ENCODE results near the gene SLC22A7.

The SLC22A7 gene

GRCh38 chr6:43297644-43298564 is at the start of gene SLC22A7:
SLC22A7 (plus strand) TSS chr6:43298260; CDS start chr6:43298359, 99 bp downstream.
- CTCF ChIA-PET, result interaction anchor here (1.0 to 3.7 kb wide), 7 partner anchors 10 to 240 kb away, joined by 3 to 24 read pairs (median 6); partner anchors contain the start of gene CRIP3
- POLR2A ChIA-PET, result no interaction called here
- TF ChIP-seq CTCF (IDR thresholded peaks at IDR 0.05; ENCODE audit: control extremely low read depth, extremely low read depth, low read depth, missing control alignments), result no peak
- no peak for DNase-seq (ENCODE audit: extremely low spot score)

- ChIA-PET CTCF (interaction anchor here (1.2 kb wide), 1 partner anchor 11 kb away, joined by 3 read pairs; no protein-coding TSS in a partner anchor), POLR2A (no interaction called here)
- TF ChIP-seq CTCF (IDR thresholded peaks at IDR 0.05; ENCODE audit: control extremely low read depth, extremely low read depth, low read depth, missing control alignments), result no peak
Measured at GRCh38 chr6:43248791-43249190, 49.3 kb upstream of the SLC22A7 start.

GRCh38 chr6:43250992-43251373 is 47.1 kb upstream of the SLC22A7 start:
- ChIA-PET POLR2A (no interaction called here), CTCF (interaction anchor here (1.2 to 5.8 kb wide), 3 partner anchors 13 to 21 kb away, joined by 3 to 38 read pairs (median 25); partner anchors contain the start of gene DNPH1)
- no peak for TF ChIP-seq CTCF (IDR thresholded peaks at IDR 0.05; ENCODE audit: control extremely low read depth, extremely low read depth, low read depth, missing control alignments)
- DNase-seq (ENCODE audit: extremely low spot score), result no peak

More at GRCh38 chr6:43248791-43249190, 49.3 kb upstream of the SLC22A7 start:
- no peak for DNase-seq (ENCODE audit: extremely low spot score)

- no peak for TF ChIP-seq CTCF (IDR thresholded peaks at IDR 0.05; ENCODE audit: control extremely low read depth, extremely low read depth, low read depth, missing control alignments)
- CTCF ChIA-PET, result interaction anchor here (0.7 to 5.8 kb wide), 6 partner anchors 11 to 254 kb away, joined by 3 to 38 read pairs (median 10); partner anchors contain the start of gene DNPH1
- DNase-seq (ENCODE audit: extremely low spot score), result no peak
- POLR2A ChIA-PET, result no interaction called here
Measured at GRCh38 chr6:43253401-43253800, 44.7 kb upstream of the SLC22A7 start.

GRCh38 chr6:43254138-43254817 is 43.8 kb upstream of the SLC22A7 start:
- ChIA-PET POLR2A (no interaction called here), CTCF (interaction anchor here (1.3 to 5.8 kb wide), 6 partner anchors 10 to 253 kb away, joined by 3 to 38 read pairs (median 10); partner anchors contain the start of gene DNPH1)
- no peak for TF ChIP-seq CTCF (IDR thresholded peaks at IDR 0.05; ENCODE audit: control extremely low read depth, extremely low read depth, low read depth, missing control alignments)
- no peak for DNase-seq (ENCODE audit: extremely low spot score)

GRCh38 chr6:43254846-43255245 is 43.2 kb upstream of the SLC22A7 start:
- no peak for TF ChIP-seq CTCF (IDR thresholded peaks at IDR 0.05; ENCODE audit: control extremely low read depth, extremely low read depth, low read depth, missing control alignments)
- CTCF ChIA-PET, result interaction anchor here (1.3 to 5.8 kb wide), 6 partner anchors 9 to 252 kb away, joined by 3 to 38 read pairs (median 10); partner anchors contain the start of gene DNPH1
- POLR2A ChIA-PET, result no interaction called here
- DNase-seq (ENCODE audit: extremely low spot score), result no peak

Data from GM10248 (cell line).